Measurements from ENCODE around the gene HSD11B1L.

The HSD11B1L gene, protein sequence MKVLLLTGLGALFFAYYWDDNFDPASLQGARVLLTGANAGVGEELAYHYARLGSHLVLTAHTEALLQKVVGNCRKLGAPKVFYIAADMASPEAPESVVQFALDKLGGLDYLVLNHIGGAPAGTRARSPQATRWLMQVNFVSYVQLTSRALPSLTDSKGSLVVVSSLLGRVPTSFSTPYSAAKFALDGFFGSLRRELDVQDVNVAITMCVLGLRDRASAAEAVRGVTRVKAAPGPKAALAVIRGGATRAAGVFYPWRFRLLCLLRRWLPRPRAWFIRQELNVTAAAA

DNA sequence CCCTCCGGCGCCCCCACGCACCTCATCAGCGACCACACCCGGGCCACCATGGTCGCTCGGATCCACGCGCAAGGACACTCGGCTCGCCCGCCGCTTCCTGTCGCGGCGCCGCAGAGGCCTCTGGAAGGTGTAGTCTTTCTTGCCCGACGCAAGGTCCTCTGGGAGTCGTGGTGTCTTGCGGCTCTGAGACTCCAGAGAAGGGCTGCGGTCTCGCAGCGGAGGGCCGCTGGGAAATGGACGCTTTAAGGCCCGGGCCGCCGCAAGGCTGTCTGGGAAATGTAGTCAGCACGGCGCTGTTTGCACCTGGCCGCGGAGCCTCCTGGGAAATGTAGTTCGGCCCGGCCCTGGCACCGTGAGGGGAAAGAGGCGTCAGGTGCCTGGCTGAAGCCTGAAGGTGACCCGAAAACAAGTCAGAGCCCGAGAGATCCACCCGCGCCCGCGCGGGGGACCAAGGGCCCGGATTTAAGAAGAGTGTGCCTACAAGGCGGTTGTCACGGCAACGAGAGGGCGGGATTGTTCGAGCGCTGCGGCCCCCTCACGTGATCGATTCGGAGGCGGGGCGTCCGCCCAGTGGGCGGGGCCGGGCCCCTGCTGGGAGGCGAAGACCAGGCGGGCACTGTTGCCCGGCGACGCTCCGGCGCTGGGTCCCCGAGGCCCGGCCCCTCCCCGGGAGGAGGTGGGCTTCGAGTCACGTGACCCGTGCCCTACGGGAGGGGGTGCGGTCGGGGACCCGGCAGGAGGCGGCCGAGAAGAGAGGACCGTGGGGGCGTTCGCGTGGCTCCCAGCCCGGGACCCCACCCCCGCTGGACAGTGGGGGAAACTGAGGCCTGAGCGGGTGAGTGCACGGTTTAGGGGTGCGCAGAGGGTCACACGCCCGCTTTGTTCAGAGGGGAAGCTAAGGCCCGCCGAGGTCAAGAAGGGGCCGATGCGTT, at the start of gene HSD11B1L, which contains the start of gene MICOS13:
TSS of gene HSD11B1L (plus strand) at position 591 of the 932 bp plus-strand sequence. CDS start 3,806 bp downstream, outside the sequence.
TSS of gene MICOS13 (minus strand) at position 80 of the 932 bp plus-strand sequence. CDS start at position 50, 30 bp downstream.
- DNase-seq, result peak; percentile 98

DNA sequence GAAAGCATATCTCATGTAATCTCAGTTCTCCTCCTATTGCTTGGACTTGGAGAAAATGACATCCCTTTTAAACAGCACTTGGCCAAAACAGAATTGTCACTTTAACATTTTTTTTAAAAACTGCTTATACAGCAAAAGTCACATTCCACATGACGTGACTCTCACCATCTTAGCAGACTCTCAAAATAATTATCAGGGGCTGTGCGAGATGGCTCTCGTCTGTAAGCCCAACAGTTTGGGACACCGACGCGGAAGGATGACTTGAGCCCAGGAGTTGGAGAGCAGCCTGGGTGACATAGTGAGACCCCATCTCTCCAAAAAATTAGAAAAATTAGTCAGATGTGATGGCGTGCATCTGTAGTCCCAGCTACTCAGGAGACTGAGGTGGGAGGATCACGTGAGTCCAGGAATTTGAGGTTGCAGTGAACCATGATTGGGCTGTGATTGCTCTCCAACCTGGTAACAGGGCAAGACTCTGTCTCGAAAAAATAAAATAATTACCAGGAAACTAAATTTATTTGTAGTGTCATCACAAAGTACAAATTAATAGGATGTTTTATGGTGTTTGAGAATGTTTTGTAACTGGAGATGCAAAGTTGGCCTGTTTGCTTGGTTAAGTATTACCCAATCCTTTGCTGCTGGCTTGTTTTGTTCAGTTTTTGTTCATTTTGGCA, 49.1 kb upstream of the HSD11B1L start:
- no peak for DNase-seq

GRCh38 chr19:5632241-5632612, 48.6 kb upstream of the HSD11B1L start:
- DNase-seq, result no peak

GRCh38 chr19:5632657-5633056, 48.2 kb upstream of the HSD11B1L start:
- no peak for DNase-seq

DNA sequence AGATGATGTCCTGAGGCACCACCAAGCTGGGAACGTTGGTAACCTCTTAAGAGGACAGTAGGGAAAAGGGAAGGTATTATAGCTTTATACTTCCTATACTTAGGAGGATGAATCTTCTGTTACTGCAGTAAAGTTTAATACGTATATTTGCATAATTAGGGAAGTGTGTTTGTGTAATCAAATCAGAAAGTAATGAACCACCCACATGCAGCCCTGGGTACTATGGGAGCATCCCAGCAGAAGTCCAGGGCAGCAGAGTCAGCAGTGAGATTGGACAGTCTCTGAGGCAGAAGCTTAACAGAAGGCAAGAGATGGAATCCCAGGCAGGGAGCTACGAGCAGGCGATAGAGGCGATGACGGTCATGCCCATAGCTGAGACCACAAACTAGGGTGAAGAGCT, 45.4 kb upstream of the HSD11B1L start:
- no peak for DNase-seq

DNA sequence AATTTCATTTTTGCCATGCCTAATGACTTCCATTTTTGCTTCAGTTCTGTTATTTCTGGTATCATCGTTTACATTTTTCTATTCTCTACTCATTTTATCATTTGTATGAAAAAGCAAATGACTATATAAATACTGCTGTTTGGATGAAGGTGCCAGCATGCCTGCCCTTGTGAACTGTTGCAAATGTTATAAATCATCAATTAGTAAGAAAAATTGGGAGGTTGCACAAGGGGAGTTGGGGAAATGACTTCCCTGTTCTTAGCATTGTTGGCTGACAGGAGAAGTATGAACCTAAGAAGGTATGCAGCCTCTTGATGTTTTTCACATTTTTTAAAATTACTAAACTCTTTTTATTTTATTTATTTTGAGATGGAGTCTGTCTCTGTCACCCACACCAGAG, 42.9 kb upstream of the HSD11B1L start:
- DNase-seq, result no peak

- no peak for DNase-seq
Measured at GRCh38 chr19:5641171-5641570, 39.7 kb upstream of the HSD11B1L start.

DNA sequence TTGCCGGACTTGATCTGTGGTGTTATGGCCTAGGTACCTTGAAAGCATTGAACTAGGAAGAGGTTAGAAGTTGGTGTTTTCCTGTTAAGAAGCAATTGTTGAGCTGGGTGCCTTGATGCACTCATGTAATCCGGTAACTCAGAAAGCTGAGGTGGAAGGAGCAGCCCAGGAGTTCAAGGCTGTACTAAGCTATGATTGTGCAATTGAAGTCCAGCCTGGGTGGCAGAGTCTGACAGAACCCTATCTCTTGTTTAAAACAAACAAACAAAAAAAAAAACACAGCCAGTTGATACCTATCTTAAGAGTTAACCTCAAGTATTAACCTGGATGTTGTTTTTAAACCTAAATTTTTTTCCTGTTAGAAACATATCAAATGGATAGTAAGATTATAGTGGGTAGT, 38.6 kb upstream of the HSD11B1L start:
- DNase-seq, result no peak

- no peak for DNase-seq
Measured at GRCh38 chr19:5643060-5643459, 37.8 kb upstream of the HSD11B1L start.

DNA sequence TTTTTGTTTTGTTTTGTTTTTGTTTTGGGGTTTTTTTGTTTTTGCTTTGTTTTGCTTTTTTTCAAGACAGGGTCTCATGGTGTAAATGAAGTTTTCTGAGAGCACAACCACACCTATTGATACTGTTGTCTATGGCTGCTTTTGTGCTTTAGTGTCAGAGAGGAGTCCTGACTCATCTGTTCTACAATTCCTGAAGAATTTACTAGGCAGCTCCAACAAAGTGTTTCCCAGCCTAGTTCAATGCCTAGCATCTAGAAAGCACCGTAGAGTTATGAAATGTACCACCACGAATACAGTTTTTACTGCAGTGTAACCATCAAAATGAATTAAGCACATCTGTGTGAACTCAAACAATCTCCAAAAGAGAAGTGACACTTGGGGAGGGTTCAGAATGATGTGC, 36.8 kb upstream of the HSD11B1L start:
- no peak for DNase-seq

- DNase-seq, result no peak
Measured at GRCh38 chr19:5645409-5645808, 35.4 kb upstream of the HSD11B1L start.

DNA sequence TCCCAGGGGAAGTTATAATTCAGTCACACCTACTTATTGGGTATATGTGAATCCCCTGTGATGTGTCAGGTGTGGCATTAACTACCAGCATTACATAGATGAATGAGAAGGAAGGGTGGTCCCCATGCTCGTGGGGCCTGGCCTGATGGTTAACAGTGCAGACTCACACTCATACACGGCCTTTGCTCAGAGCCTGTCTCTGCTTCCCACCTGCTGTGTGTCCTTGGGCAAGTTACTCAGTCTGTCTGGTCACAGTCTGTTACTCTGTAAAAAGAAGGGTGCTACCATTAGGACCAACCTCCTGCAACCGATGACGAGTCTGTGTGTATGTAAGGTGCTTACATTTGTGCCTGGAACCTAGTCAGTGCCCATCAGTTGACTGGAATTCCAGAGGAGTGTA, 34.1 kb upstream of the HSD11B1L start:
- no peak for DNase-seq

DNA sequence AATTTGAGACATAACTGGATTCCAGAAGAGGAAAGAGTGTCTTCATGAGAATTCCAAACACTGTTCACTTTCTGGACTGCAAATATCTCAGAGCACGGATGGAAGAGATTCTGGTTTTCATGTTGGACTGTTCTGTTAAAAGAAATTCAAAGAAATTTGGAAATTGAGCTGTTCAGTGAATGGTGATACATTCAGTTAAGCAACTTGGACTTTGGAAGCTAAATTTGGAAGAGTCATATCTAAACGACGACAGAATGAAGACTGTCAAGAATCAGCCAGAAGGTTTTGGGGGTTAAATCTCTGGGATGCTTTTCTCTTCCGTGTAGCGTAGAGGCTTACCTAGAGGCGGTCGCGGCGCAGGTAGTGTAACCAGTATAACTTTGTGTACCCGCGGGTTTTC, 32.4 kb upstream of the HSD11B1L start:
- DNase-seq, result no peak

- DNase-seq, result no peak
Measured at GRCh38 chr19:5651361-5651760, 29.5 kb upstream of the HSD11B1L start.

DNA sequence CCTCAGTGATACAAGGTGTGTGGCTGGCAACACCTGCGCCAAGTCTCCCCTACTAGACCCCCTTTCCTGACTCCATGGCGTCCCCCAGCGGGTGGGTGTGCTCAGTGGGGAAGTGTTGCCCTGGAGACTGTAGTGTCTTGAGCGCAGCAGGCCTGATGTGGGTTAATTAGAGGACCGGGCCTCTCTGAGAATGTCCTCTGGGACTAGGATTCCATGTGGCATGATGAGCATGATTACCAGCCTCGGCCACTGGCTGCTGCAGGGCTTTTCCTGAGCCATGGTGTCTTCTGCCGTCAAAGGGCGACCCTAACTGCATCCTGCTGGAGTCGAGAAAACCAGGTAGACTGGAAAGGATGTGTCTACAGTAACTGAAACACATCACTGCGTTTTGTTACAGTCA, 28.6 kb upstream of the HSD11B1L start:
- DNase-seq, result no peak

DNA sequence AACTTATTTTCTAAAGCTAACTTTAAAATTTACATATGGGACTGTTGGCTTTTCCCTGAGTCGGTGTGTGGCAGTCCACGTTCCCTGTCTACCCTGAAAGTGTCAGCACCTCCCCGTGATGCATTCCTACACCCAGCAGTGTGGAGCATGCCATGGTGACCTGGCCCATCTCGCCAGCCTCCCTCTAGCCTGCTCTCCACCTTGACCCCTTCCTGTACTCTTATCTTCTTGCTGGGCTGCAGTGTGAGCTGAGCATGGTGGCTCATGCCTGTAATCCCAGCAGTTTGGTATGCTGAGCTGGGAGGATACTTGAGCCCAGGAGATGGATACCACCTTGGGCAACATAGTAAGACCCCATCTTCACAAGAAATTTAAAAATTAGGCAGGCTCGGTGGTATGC, 25.9 kb upstream of the HSD11B1L start:
- no peak for DNase-seq

DNA sequence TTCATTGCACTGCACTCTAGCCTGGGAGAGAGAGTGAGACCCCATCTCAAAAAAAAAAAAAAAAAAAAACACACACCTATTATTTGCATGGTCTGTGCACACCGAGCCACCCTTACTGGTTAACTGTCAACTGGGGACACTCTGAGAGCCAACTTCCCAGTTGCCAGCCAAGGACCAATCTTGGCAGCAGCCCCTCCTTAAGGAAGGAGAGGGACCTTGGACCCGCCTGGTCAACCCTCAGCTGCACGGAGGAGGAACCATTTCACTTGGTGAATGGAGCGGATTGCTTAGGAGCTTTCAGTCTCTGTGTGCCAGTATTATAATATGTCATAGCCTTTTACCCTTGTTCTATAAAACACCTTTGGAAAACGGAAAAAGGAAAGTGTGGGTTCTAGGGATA, 25.4 kb upstream of the HSD11B1L start:
- no peak for DNase-seq

DNA sequence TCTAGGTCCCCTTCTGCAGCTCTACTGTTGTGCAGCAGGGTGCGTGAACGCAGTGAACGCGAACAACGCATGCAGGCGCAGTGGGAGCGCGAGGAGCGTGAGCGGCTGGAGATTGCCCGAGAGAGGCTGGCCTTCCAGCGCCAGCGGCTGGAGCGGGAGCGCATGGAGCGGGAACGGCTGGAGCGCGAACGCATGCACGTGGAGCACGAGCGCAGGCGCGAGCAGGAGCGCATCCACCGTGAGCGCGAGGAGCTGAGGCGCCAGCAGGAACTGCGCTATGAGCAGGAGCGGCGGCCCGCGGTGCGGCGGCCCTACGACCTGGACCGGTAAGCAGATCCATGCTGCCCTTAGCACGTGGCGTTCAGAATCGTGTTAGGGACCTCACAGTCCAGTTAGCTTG, 19.3 kb upstream of the HSD11B1L start:
- DNase-seq, result no peak

GRCh38 chr19:5663904-5664303, 16.9 kb upstream of the HSD11B1L start:
- no peak for DNase-seq

DNA sequence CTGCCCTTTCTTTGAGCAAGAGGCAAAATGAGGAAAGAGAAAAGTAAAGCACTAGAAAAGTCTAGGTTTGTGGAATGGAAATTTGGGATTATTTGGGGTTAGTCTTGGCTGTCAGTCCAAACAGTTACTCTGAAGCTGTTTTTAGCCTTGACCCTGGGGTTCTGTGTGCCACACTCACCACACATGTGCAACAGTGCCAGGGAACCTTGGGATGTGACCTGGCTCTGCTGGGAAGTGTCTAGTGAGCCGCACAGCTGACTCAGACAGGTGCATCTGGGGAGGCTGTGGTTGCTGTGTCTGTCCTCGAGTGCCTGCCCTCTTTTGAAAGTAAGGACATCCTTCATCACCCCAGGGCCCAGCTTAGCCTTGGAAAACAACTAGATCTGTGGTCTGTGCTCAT, 16.3 kb upstream of the HSD11B1L start:
- DNase-seq, result no peak

DNA sequence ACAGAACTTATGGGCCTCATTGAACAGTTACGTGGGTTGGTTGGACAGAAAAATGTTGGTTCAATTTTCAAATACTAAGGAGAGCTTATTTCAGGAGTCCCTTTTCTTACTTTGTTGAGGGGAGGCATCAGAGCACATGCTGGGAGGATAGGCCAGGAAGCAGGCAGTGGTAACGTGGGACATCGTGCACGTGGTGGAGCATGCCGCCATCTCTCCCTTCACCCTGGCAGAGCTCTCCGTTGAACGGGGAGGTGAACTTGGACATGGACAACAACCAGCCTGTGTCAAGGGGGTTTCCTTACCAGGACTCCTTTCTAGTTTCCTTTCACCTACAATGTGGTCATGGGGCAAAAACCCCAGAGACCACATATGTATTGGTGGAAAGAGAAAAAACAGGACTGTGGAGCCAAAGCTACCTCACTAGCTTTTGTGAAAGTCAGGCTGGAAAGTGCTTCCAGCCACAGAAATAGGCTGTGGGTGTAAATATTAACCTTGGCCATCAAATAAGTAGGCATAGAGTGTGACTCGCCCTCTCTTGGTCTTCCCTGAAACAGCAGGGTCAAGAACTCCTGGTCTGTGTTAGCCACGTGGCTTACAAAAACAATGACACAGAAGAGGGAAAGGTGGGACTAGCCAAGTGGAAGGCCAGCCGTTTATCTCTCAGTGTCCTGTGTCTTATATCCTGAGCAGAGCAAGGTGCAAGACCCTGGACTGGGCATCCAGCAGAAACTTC, 14.9 kb upstream of the HSD11B1L start:
- no peak for DNase-seq

DNA sequence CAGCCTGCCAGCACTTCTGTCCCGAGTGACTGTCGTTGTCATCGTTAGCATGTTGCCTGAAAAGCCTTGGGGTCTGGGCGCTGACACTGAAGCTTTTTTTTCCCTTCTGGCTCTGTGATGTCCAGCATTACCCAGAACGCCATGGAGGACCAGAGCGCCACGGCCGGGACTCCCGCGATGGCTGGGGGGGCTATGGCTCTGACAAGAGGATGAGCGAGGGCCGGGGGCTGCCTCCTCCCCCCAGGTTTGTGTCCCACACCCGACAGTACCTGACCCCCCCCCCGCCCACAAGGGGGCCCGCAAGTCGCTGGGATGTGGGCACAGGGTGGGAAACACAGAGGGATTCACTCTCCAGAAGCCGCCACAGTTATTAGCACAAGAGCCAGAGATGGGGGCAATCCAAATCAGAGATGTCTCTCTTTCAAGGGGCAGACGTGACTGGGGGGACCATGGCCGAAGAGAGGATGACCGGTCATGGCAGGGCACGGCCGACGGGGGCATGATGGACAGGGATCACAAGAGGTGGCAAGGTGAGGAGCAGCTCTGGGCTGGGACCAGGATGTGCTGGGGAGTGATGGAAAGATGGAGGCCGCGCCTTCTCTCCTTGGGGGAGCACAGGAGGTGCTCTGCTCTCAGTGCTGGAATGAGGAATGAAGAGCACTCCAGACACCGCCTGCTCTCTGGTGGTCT, 13.8 kb upstream of the HSD11B1L start:
- no peak for DNase-seq
